Pons (tissue), 1 donor: ENCODE data around the gene LRP2.
"Not testable (repeated sequence)": the region's sequence is repeated elsewhere in the genome, so short reads cannot be mapped to it uniquely, and the experiment has no call there.

Experiments used
- DNase-seq: peaks from one replicate; pipeline ENCODE4 v3.0.0-alpha.2; 2016; ENCODE audit warnings: low spot score

LRP2 gene

DNA sequence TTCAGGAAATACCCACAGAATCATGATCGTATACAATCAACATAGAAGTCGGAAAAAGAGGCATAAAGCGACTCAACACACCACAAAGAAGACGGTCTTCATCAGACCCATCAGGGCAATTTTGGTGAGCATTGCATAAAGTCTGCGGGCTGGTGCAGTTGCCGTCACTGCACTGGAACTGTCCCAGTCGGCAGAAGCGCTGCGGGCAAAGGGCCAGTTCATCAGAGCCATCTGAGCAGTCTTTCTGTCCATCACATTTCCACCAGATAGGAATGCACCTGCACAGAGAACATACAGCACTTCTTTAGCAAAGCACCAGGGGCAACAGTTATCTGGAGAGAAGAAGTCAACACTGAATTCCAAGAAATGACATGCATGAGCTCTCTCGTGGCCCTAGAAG is 187.2 kb downstream of the LRP2 start:
- peak; percentile 15 for DNase-seq

DNA sequence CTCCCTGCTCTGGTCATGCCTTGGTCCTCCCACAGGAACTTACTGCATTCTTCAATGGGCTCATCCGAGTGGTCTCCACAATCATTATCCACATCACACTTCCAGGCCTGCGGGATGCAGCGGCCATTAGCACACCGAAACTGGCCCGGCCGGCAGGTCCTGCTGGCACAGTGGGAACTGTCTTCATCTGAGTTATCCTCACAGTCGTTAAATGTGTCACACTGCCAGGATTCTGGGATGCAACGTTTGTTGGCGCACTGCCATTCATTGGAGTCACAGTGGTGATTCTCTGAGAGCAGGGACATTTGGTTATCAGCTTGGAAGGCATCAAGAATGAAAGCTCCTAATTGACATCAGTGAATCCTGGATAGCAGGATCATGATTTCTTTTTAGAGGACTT is 188.5 kb downstream of the LRP2 start:
- DNase-seq = peak; percentile 63

DNA sequence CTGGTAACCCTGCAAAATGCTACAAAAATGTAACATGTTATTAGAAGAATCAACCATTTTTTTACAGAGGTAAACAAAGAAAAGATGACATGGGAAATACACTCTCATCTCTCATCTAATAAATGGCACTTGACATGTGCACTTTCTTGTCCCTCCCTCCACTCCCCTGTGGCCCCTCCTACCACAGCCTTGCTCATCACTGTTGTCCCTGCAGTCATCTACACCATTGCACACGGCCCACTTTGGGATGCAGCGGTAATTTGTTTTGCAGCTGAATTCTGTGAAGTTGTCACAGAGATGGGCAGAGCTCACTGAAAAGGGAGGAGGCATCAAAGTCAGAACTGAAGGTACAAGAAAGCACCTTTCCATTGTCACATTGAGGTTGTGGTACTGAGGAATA is 189.4 kb downstream of the LRP2 start:
- DNase-seq = no peak

DNA sequence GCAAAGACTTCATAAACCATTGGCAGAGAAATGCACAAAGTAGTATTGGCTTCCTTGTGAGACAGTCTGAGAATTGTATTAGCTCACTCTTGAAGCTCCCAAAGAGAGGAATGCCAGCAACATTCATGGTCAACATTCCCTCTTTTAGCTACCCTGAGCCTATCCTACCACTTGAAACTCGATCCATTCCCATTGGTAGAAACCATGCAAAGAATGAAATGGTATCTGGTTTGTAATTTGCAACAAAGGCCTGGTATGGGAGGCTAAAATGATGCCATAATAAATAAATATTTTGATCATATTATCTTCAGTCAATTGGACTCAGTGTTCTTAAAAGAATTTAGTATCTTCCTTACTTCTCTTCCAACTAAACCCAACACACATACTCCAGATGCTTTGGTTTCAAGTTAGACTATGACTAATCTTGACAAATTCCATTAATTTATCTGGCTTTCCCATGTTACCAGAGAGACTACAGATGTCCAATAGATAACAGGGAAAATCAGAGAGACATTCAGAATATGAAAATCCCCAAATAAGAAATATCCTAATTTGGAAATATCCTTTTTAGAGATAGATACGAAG is 190.1 kb downstream of the LRP2 start:
- DNase-seq = no peak

DNA sequence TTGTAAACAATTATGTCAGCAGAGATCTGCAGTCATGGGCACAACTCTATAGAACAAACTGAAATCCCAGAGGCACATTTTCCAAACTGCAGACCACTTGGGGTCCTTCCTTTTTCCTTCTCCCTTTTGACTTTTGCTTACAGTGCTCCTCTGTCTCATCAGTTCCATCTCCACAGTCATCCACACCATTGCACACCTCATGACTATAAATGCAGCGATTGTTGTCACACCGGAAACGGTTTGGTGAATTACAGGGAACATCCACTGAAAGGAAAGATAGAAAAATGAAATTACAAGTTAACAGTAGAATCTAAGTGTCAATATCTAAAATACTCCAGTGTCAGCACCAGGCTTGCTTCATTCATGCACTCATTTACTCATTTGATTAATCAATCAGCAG is 196.5 kb downstream of the LRP2 start:
- DNase-seq = no peak

DNA sequence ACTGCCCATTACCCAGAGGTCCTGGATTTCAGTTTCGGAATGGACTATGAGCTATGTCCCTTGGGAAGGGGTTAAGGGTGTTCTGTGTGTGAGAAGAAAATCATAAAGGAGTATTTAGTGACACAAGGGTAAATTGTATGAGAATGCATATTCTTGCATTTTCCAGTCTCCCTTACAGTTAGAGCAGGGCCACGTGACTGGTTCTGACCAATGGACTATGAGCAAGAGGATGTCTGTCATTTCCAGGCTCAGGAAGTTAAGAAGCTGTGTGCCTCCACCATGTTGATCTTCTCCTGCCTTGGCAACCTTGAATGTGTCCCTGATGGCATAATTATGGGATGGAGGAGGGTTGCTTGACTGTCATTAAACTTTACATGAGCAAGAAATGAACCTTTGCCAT is 198.0 kb downstream of the LRP2 start:
- no peak for DNase-seq

DNA sequence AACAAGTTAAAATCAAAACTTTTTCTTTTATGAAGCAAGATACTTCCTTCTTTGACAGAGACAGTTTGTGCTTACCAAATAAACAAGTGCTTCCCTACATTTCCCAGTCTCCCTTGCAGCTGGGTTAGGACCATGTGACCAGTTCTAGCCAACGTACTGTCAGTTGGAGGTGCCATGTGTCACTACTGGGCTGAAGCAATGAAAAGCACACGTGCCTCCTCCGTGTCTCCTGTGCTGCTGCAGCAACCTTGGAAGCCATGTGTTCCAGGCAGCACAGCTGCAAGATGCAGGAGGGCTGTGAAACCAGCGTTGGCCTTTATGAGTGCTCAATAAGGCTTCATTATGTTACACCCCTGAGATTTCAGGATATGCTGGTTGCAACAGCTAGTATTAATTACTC is 199.7 kb downstream of the LRP2 start:
- no peak for DNase-seq

DNA sequence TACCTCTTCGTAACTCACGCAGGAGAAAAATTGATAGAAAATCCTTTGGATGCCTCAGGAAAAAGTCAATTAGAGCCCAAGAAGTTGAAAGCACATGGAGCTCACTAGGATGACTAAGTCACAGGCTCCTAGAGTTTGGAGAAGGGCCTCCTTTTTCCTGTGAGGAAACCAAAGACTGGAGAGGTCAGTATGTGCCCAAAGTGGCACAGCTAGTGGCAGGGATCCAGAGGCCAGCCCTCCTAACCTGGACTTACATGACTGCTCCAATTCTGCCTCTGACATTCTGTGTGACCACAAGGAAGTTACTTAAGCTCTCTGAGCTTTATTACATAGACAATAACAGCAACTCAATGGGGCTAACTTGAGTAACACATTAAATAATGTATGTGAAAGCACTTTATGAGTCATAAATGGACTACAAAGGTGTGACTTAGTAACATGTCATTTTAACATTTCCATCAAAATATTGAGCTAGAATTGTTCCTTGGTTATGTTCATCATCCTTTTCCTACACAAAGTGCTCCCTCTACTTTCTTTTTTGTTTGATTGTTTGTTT is 201.3 kb downstream of the LRP2 start:
- no peak for DNase-seq

DNA sequence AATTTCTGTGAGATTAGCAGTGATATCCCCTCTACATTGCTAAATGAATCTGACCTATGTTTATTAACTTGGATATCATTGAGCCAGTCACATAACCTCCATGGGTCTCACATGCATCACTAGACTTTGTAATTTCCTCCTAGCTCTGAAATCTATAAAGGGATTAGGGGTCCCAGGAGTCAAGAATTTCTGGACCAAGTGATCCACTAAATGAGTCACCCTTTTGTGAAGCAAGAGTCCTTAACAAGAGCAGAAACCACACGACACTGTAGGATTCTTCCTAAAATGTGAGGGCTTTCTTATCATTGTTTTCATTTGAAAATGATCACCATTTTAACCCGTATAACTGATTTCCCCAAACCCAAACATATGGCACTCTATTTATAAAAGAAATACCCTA is 202.6 kb downstream of the LRP2 start:
- no peak for DNase-seq

DNA sequence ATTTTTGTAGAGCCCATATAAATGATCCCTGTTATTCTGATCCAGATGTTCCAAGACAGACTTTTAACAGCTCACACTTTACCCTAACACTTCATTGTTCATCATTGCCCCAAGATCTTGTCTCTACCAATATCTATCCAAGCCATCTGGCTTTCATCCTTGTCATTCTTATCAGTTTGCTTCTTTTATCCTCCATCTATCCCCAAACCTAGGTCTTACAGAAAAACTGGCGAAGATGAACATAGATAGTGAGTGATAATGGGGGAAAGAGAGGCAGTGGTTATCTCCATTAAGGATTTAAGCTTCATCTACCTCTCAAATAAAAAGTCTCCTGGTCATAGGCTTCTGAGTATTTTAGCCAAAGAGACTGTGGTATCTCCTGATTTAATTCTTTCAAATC is 203.5 kb downstream of the LRP2 start:
- no peak for DNase-seq

DNA sequence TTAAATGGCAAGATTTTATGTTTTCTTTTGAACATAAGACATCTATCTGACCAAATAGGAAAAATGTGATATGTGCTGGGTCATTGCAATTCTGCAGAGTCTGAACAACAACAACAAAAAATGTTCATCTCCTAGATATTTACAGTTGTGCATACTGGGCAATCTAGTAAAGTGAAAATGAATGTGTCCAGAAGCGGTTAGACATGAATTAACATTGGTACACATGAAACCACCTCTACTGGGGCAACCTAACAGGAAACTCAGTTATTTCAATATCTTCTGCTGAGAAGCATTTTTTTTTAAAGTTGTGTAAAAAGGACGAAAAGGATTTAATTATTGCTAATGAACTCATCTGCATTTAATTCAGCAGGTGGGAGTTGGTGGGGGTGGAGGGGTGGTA is 216.1 kb downstream of the LRP2 start:
- DNase-seq = no peak

DNA sequence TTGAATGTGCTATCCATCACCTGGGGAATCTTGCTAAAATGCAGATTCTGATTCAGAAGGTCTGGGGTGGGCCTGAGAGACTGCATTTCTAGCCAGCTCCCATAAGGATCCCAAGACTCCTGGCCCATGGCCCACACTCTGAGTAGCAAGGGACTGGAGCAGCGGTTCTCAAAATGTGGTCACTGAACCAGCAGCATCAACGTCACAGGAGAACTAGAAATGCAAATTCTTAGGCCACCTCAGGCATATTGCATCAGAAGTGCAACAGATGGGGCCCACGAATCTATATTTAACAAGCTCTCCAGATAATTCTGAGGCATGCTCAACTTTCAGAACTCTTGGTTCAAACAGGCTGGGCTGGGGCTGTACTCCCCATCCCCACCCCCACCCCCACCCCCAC is 218.3 kb downstream of the LRP2 start:
- DNase-seq = no peak

DNA sequence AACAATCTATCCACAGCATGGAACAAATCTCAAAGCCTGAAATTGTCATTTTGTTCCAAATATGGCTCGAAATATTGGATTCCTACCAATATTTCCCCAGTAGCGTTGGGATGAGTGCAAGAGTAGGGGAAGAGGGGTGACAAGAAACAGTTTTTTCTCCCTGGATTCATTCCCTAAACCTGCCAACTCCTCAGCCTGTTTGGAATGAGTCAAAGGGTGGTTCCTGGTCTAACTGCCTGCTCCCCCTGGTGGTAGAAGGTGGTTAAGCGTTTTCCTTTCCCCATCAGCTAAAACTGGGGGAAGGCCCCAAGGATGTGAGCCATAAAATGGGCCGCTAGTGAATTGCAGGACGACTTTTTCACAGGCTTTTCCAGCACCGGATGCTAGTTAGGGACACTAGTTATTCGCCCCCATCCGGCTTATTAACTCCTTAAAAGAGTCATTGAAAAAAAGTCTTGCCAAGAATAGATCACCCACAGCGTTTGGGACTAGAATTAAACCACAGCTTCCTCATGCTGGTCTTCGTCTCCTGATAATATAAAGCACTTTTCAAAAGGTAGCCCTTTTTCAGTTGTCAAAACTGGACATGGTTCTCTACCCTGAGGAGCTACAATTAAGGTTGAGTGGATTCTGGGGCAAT is 220.5 kb downstream of the LRP2 start:
- peak; percentile 53 for DNase-seq

DNA sequence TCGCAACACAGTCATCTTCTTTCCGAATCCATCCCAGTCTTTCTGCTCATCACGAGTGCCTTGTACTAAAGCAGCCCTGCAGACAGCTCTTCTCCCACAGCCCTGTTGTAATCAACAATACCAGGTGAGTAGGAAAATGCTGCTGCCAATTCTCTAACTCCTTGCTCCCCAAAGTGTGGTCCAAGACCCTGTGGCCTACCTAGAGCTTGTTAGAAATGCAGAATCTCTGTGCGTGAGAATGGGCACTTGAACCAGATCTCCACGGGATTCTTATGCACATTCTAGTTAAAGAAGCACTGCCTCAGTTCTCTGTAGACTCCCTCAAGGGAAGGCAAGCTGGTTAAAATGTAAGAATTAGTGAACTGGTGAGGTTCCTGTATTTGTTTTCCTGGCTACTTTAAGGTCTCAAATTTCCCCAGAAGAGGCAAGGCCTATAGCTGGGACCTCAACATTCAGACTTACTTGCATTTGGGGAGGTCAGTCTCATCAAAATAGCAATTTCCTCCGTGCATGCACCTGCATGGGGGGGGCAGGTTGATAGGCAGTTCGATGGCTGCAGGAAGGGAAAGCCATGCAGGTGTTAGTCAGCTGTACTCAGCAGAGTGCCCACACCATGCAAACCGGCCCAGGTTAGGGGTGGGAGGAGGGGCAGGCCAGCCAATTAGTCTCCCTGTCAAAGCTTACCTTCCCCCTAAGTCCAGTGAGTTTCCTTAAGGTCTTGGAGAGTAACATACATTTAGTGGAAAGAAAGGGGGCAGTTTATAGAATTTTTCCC is 222.2 kb downstream of the LRP2 start:
- no peak for DNase-seq

DNA sequence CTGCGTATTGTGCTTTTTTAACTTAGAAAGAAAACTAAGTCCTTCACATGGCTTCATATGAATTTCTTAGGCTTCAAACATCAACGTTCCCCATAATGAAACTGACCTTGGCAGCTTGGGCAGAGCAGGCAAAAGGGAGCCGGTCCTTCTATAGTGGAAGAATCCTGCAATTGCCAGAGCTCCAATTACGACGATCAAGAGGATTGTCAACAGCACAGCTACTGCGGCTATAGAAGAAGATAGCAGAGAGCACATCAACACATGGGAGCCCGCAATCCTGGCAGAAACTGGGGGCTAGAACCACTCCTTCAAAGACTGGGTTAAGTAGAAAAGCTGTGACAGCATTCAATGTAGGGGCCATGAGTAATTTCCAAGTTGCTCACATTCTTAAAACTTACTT is 223.2 kb downstream of the LRP2 start:
- DNase-seq = no peak

DNA sequence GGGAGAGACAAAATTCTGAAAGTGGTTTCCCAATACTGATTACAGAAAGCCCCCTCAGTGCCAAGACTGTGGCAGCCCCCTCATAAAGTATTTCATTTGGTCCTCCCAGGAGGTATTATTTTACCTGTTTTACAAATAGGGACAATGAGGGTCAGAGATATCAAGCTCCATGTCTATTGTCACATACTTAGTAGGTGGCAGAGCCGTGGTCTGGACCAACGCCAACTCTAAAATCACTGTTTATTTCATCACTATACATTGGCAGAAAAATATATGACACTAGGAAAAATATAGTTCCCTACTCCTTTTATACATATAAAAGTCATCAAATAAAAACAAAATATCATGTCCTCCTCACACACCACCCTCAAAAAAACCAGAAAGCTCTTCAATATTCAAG is 224.4 kb downstream of the LRP2 start:
- no peak for DNase-seq

DNA sequence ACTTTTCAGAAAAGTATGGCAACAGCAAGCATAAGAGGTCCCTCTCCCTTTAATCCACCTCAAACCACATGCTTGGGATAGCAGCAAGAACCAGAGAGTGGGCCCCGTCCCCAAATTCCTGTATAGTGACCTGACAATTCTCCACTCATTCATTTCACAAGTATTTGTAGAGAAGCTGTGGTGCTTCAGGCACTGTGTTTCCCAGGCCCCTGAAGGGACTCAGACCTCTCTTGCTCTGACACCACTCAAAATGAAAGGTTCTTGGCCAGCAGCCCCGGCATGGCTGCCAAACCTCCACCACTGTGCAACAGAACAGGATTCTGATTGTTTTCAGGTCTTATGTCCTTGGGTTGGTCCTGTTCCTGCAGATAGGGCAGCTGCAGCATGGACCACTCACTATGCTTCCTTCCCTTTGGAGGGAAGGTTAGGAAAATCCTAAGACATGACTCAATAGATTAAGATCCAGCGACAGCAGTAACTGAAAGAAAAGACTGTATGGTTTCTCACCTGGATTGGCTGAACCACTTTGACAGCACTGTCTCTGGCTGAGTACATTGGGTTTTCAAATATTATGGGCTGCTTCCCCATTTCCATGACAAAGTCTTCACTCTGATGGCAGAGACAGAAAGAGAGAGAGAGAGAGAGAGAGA is 225.3 kb downstream of the LRP2 start:
- no peak for DNase-seq

DNA sequence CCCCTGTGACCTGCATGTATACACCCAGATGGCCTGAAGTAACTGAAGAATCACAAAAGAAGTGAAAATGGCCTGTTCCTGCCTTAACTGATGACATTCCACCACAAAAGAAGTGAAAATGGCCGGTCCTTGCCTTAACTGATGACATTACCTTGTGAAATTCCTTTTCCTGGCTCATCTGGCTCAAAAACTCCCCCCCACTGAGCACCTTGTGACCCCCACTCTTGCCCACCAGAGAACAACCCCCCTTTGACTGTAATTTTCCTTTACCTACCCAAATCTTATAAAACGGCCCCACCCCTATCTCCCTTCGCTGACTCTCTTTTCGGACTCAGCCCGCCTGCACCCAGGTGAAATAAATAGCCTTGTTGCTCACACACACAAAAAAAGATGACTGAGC is 225.9 kb downstream of the LRP2 start:
- not testable (repeated sequence) for DNase-seq

DNA sequence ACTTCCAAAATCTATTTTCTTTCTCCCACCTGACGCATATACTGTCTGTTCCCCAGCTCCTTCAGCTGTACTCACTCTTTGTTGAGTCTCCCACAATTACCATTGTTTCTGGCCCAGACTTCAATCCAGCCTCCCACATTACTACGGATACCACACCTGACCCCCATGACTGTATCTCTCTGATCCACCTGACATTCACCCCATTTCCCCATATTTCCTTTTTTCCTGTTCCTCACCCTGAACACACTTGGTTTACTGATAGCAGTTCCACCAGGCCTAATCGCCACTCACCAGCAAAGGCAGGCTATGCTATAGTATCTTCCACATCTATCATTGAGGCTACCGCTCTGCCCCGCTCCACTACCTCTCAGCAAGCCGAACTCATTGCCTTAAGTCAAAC is 228.1 kb downstream of the LRP2 start:
- not testable (repeated sequence) for DNase-seq

DNA sequence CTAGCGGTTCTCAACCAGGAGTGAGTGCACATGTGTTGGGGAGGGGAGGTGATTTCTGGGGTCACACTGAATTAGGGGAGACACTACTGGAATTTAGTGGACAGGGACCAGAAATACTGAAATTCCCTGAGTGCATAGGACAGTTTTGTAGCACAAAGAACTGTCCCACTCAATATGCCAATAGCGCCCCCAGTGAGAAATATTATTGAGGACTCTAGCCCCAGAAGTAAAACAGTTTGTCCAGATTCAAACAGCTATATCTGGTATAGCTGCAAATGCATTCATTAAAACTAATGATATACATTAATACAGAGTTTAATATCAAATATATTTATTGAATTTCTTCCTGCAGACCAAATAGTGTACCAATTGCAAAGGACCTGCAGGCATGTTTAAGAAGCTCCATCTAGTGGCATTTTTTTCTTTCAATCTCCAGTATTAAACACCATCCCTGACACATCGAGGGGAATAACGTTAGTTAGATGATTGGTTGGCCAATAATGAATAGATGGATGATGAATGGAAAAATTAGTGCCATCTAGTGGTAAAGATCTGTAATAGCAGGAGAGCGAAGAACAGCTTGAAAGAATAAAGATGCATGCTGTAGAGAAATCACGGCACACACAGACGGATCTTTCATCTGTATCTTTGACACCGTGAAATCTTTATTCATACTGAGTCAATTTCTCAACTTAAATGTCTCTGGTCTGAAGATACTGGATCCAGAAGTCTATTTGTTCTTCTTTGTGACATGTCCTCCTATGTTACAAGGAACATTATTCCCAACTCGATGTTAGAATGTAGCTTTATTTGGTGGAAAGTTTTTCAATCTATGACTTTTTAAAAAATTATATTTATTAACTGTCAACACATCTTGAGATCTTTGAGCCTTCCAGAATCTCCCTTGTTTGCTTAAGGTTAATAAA is 230.5 kb downstream of the LRP2 start:
- DNase-seq = peak; percentile 77

DNA sequence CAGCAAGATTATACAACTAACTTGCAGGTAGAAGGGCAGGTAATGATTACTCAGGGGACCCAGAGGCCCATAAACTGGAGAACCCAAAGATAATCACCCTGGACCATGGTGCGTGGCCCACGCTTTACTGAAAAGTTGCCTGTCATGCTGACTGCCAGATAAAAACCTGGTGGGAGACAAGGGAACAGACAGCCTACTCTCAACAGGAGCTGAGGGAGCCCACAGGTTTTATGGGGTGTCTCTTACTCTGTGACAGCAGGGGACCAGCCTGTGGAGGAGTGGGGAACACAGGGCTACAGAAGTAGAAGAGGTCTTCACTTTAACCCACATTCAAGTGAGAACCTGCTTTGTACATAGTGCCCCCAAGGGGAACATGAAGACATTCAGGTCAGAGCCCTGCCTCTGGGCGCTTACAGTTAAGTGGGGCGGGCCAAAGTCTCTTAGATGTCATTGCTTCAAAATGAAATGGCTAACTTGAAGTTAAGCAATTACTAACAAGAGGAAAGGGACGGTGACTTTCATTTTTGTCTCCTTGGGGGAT is 232.6 kb downstream of the LRP2 start:
- DNase-seq = no peak
